Measurements from ENCODE around the gene SLC36A3.
"Not testable (repeated sequence)": the region's sequence is repeated elsewhere in the genome, so short reads cannot be mapped to it uniquely, and the experiment has no call there.

Gene SLC36A3

DNA sequence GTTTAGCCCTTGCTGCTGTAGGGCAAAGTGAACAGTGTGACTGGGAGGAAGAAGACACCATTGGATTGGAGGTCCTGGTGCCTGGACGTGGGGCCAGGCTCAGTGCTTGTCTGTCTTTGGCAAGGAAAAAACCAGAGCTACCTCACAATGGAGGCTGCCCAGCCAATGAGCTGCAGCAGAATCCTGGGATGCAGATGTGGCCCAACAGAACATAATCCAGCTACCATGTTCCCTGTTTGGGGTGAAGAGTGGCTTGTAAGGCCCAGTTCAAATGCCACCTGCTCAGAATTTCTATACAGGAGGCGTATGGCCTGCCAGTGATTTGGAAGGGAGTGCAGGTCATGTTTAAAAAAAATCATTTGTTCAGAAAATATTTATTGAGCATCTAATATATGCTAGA is at the start of gene SLC36A3:
SLC36A3 (minus strand) TSS at position 101 of the 400 bp plus-strand sequence. CDS start 412 bp downstream, outside the sequence.
- no peak for DNase-seq (ENCODE audit: low read depth)

DNA sequence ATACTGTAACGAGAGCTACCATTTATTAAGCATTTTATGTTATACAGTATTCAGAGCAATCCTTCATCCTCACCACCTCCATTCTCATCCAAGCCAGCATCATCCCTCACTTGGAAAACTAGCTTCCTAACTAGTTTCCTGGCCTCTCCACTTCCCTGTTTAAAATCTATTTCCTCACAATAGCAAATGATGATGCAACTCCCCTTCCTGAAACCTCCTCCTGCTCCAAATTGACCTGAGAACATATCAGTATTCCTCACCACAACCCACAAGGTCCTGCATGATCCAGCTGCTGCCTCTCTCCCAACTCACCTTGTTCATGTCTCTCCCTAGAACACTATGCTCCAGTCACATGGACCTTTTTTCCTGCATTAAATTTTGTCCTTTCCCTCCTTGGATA is 48.1 kb upstream of the SLC36A3 start:
- no peak for DNase-seq (ENCODE audit: low read depth)

DNA sequence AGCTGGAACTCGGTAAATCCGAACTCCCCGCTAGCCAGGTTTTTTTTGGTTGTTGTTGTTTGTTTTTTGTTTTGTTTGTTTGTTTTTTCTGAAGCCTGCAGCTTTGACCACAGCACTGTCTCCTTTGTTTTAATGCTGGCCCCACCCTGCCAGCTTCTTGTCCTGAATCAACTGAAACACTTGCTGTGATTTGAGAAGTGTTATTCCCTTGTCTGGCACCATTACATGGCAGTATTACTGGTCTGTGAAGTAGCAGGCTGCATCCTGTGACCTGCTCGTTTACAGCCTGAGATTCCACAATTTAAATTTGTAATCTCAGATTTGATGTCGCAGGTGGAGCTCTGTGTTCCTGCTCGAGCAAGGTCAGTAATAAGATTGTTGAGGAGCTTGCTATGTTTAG is 45.2 kb upstream of the SLC36A3 start:
- no peak for DNase-seq (ENCODE audit: low read depth)

DNA sequence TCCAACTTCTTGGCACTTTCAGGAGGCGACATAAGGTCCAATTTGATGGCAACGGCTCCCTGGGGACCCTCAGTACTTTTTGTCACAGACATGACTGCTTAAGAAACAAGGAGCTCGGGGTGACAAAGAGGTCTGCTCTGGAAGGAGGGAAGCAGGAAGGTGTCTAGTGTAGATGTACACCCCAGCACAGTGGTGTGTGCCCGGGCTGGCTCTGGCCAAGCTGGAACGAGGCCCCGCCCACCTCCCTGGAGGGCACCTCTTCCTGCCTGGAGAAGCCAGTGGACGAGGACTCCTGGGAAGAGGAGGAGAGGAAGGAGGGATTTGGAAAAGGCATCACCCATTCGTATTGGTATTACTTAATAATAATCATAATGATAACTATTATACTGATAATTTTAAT is 43.8 kb upstream of the SLC36A3 start, which contains the start of gene SLC36A2:
SLC36A2 (minus strand) TSS at position 191 of the 400 bp plus-strand sequence; CDS start at position 92, 99 bp downstream.
- no peak for DNase-seq (ENCODE audit: low read depth)

DNA sequence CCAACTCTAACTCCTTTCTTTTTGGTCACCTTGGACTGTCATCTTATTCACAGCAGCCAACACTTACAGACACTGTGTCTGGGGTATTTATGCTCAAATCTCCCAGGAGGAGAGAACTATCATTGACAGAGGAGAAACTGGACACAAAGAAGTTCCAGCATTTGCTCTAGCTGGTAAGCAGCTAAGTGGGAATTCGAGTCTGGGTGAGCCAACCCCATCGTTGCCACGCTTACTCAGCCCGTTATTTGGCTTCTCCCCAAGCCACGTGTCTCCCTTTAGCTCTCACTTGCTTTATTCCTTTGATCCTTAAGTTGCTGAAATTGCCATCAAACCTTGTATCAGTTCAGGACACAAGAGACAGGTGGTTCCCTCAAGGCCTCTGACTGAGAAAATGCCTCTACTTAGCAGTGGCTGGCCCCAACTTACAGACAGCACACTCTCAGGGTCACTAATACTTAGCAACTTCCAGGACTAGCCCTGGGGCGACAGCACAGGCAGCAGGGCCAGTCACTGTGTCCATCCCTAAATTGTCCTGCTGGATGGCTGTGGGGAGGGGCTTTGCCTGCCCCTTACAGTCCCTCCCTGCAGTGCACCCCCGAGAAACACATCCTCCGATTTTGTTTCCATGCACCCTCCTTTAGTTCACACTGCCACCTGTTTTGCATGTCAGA is 42.4 kb upstream of the SLC36A3 start:
- peak; percentile 26 for DNase-seq (ENCODE audit: low read depth)

DNA sequence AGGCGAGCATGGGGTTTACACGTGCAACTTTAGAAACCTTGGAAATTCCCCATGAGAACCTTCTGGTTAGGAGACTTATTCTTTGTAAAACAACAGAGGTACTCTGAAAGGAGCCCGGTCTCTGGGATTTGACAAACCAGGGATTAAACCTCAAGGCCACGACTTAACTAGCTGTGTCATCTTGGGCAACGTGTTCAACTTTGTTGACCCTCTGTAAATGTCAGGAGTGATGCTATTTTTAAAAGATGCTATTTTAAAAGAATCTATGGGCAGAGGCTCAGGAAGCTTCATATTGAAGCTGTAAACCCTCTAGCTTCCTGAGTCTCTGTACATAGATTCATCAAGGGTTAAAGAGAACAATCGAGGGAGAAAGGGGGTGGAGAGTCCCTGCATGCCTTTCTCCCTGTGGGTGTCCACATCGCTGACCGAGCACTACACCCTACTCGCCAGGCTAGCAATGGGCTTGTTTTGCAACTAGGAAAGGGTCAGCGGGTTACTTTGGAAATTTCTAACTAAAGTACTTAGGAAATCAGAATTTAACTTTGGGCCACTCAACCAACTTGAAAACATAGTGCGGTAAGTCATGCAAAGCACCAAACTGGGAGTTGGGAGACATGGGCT is 41.7 kb upstream of the SLC36A3 start:
- no peak for DNase-seq (ENCODE audit: low read depth)

DNA sequence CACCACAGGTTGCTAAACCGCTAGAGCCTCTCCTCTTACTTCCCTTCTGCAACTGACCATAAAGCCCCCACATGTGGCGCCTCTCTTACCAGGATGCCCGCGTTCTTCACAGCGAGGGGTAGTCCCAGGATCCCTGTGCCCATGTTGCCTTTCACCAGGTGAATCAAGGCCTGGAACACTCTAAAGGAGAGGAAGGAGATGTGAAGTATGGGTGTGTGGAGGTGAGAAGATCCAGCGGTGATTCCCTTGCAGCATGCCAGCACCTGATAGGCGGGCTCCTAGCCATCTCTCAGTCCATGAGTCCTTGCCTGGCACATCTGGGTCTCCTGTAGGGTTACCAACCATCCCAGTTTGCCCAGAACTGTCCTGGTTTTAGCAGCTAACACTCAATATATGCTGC is 40.5 kb upstream of the SLC36A3 start:
- DNase-seq (ENCODE audit: low read depth): no peak

DNA sequence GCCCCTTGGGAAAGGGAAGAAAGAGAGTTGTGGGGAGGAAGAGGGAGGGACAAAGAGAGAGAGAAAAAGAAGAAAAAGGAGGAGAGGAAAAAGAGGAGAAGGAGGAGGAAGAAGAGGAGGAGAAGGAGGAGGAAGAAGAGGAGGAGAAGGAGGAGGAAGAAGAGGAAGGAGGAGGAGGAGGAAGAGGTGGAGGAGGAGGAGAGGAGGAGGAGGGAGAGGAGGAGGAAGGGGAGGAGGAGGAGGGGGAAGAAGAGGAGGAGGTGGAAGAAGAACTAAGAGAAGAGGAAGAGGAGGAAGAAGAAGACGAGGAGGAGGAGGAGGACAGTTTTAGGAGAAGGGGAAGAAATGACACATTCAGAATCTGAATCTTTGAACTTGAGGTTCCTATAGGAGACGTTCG is 36.4 kb upstream of the SLC36A3 start:
- no peak for DNase-seq (ENCODE audit: low read depth)

DNA sequence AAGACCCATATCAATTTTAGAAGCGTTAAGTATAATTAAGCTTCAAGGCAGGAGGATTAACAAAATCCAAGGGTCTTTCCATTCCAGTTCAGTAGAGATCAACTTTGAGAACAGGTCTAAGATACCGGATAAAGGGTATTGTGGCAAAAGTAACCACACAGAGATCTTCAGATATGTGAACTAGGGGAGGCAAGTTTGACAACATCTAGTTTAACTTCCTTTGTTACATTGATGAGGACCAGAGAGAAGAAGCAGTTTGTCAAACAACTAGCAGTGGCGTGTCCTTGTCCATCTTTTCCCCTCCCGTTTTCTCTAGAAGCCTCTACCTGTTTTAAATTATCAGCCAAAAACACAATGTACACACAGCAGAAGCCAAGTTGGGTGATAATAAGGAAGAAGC is 35.2 kb upstream of the SLC36A3 start:
- no peak for DNase-seq (ENCODE audit: low read depth)

DNA sequence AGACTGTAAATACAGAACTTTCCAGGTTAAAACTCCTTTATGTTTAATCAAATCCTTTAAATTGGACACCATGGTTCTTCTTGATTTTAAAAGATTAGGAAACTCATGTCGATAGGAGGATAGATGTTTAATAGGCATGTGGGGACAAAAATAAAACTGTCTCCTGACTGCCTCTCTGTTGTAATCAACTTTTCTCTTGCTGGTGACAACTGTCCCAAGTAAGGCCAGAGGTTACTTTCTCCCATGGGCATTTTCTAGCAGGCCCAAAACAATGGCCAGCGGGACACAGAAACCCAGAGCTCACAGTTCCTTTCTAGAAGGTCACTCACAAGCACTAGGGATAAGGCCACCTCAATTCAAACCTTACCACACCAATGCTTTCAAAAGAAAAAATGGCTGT is 29.3 kb upstream of the SLC36A3 start:
- DNase-seq (ENCODE audit: low read depth): no peak

DNA sequence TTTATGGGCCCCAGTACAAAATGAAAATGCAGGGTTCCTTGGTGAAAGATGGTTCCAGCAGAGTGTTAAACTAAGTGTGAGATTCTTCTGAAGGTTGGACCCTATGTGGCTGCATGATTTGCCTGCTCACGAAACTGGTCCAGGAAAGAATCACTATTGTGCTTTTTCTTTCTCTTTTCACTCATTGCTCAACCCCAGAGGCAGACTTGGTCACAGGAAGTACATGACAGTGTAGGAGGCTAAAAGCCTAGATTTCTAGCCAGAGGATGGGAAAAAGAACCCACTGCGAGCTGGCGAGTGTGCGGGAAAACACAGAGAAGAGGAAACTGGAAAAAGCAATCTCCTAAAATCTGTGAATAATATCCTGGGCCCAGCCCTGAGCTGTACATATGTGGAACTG is 25.2 kb upstream of the SLC36A3 start:
- DNase-seq (ENCODE audit: low read depth): no peak

DNA sequence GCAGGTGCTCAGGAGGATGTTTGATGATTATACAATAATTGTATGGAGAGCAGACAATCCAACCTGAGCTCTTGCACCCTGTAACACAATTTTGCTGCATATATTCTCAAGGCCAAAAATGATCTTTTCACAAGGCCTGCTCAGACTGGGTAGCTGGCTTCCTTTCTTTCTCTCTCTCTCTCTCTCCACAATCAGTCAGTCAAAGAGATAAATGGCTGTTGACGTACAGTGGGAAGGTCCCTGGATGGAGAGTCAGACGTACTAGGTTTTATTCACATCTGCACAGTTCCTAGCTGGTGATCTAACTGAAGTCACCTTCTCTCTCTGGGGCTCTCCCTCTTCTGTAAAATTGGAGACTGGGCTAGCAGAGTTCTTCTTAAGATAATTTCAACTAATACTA is 24.0 kb upstream of the SLC36A3 start:
- no peak for DNase-seq (ENCODE audit: low read depth)

DNA sequence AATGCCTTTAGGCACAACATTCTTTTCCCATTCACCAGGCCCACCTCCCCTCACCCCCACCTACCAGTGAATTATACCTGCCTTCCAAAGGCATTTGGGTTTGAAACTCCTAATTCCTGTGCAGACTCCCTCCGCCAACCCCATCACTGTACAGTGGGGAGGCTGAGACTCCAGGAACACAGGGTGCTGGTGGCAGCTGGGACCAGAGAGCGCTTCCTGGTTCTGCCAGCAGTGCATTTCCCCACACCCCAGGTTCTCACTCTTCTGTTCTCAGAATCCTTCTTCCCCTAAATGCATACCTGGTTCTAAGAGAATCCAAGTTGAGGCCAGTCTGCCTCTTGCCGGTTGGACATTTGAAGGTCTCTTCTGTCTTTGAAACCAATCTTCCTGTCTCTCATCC is 22.7 kb upstream of the SLC36A3 start:
- DNase-seq (ENCODE audit: low read depth): no peak

DNA sequence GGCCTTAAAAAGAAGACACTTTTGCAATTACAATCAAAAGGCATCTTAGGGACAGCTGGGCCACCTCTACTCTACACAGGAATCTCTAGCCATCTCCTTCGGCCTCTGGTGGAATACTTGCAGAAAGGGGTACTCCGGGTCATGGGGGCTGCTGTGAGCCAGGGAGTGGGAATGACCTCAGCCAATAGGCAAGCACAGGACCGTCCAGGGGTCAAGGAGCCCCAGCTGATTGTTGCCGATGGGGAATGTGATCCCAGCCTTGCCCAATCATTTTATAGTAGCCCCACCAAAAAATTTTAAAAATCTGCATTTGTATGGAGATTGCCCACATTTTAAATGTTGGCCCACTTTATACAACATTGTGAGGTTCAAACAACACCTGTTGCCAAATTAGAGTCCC is 16.9 kb upstream of the SLC36A3 start:
- DNase-seq (ENCODE audit: low read depth): no peak

DNA sequence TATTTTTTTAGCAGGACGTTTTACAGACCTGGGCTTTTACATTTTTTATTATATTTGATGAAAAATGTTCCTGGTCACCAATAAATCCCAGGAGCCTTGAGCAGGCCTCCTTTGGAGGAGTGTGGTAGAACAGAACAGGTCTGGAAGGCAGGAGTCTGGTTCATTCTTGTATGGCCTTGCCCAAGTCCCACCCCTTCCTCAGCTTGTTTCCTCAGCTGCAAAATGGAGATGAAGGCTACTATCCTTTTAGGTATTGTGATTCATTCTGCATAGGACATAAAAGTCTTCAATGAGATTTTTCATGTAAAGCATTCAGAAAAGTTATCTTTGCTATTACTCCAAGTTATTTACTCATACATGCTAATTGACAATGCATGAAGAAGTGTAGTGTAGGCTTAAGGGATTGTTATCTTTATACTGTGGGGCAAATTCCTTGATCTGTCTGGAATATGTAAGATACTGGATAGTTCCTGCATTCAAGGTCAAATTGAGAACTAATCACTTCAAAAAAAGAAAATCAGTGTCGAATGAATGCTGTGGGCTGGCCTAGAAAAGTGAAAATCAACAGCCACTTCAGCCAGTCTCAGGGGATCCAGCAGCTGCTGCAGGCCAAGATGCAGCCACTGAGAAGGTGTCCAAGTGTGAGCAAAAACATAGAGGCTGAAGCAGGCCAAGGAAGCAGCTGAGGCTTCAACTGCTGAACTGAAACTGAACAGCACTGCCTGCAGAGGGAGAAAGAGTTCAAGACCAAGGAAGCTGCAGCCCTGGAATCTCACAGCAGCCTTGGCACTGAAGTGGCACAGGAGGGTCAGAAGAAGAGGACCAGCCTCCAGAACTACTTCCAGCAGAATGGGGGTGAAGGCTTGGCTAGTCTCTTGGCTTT is 15.5 kb upstream of the SLC36A3 start:
- peak; percentile 33 for DNase-seq (ENCODE audit: low read depth)

DNA sequence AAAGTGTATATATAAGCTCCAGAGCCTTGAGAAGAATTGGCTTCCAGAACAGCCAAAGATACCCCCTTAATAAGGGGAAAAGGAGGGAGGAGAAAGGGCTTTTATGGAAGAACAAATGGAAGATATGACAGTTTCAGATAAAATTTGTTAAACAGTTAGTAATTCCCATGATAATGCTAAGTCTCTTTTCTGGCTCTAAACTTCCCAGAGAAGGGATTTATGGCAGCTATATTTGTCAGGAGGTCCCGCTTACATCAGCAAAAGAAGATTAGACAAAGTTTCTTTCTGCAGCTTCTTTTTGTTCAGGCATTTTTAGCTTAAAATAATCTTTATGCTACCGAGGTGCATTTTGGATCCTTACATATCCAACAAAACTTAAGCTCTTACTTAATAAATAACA is 14.3 kb upstream of the SLC36A3 start:
- no peak for DNase-seq (ENCODE audit: low read depth)

DNA sequence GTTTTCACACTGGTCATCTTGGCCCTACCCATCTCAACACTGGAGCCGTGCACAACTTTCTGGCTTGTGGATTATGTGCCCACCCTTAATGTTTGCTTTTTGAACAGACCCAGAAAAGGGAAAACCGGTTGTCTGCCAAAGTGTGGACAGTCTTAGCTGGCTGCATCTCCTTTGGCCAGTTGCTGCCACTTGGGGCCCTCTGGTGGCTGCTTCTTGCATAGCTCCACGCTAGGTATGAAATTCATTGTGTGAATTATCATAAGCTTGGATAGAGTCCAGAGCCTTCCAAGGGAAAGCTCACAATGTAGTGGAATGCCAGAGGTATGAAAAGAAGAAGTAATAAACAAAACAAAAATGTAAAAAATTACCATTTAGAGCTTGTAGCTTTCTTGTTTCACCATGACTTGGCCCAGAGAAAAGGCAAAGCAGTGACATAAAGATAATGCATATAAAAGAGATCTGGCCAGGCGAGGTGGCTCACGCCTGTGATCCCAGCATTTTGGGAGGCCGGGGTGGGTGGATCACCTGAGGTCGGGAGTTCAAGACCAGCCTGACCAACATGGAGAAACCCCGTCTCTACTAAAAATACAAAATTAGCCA is 12.5 kb upstream of the SLC36A3 start:
- DNase-seq (ENCODE audit: low read depth): peak; percentile 73

DNA sequence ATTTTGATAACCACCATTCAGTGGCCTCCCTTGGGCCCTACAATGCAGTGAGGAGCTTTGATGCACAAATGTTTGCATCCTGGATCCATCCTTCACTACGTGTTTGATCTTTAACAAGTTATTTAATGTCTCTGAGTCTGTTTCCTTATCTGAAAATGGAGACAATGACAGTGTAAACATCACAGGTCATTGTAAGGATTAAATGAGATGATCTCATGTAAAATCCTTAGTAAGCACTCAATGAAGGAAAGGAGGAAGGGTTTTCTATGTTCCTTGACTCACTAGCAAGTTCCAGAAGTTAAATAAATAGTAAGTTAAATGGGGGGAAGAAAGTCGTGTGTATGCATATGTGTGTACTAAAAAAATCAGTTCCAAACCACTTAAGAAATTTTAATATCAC is 9.8 kb upstream of the SLC36A3 start:
- DNase-seq (ENCODE audit: low read depth): no peak

DNA sequence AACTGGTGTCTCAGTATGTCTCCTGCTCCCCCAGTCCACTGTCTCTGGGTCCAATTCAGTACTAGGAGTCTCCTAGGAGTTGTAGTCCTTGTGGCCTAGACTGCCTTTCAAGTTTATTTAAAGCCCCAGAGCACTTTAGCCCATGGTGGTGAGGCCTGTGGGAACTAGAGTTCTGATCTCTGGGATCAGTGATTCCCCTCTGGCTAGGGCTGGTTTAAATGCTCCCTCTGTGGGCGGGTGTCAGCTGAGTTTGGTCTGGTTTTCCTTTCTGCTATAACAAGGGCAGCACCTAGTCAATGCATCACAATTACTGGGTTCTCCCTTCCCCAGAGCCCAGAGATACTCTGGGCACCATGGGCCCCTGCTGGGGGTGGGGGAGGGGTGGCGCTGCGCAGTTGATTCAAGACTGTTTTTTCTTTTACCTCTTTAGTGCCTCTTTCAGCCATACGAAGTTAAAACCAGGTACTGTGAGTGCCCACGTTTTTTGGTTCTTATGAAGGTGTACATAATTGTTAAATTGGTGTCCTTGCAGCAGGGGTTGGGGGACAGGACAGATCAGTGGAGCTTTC is 9.3 kb upstream of the SLC36A3 start:
- no peak for DNase-seq (ENCODE audit: low read depth)

DNA sequence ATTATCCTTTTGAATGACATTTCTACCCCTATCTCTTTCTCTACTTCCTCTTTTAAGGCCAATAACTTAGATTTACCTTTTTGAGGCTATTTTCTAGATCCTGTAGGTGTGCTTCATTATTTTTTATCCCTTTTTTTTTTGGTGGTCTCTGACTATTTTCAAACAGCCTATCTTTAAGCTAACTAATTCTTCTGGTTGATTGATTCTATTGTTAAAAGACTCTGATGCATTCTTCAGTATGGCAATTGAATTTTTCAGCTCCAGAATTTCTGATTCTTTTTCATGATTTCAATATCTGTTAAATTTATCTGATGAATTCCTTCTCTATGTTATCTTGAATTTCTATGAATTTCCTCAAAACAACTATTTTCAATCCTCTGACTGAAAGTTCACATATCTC is 7.4 kb upstream of the SLC36A3 start:
- no peak for DNase-seq (ENCODE audit: low read depth)

DNA sequence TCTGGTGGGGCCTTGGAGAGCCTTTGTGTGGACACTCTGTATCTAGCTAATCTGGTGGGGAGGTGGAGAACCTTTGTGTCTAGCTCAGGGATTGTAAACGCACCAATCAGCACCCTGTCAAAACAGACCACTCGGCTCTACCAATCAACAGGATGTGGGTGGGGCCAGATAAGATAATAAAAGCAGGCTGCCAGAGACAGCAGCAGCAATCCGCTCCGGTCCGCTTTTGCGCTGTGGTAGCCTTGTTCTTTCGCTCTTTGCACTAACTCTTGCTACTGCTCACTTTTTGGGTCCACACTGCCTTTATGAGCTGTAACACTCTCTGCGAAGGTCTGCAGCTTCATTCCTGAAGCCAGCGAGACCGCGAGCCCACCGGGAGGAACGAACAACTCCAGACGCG is 6.3 kb upstream of the SLC36A3 start:
- DNase-seq (ENCODE audit: low read depth): not testable (repeated sequence)

DNA sequence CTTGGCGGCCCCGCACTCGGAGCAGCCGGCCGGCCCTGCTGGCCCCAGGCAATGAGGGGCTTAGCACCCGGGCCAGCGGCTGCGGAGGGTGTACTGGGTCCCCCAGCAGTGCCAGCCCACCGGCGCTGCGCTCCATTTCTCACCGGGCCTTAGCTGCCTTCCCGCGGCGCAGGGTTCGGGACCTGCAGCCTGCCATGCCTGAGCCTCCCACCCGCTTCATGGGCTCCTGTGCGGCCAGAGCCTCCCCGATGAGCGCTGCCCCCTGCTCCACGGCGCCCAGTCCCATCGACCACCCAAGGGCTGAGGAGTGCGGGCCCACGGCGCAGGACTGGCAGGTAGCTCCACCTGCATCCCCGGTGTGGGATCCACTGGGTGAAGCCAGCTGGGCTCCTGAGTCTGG is 5.7 kb upstream of the SLC36A3 start:
- not testable (repeated sequence) for DNase-seq (ENCODE audit: low read depth)

Measured in iris pigment epithelial cell (primary cell).